ENCODE results near the gene PDXP.

DNA sequence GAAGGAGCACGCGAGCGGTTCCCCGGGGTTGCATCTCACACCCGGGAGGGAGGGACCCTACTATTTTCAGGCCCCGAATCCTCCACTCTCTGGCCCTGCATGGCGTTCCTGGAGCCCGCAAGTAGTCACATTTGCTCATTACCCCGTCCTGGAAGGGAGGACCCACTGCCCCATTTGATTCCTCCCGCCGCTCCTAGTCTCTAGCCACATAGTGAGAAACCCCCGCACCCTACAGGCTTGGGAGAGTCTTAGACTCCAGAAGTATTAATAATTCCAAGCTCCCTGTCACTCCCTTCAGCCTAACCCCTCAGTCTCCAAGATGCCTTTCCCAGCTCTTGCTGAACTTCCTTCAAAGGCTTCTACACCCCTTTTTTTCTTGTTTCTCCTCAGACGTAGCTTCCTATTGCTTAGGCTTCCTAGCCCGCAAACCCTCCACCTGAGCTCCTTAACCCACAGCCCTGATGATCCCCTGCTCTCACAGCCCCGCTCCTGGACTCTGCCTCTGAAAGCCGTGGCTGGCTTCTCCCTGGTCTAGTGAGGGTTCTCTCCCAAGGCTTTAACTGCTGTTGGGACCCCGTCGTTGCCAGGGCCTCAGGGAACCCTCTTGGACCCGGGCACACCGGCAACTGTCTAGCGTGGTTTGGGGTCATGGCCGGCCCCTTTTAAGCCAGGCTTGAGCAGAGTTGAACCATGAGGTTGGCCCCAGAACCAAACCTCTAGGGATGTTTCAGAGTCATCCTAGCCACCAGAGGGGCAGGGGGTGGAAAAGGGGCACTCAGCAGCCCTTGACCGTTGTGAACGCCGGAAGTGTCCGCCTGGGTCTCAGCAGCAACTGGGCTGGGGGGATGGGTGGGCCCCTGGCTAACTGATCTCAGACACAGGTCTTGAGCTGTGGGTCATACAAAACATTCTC, 49.0 kb upstream of the PDXP start:
- TF ChIP-seq, protein P1, sequence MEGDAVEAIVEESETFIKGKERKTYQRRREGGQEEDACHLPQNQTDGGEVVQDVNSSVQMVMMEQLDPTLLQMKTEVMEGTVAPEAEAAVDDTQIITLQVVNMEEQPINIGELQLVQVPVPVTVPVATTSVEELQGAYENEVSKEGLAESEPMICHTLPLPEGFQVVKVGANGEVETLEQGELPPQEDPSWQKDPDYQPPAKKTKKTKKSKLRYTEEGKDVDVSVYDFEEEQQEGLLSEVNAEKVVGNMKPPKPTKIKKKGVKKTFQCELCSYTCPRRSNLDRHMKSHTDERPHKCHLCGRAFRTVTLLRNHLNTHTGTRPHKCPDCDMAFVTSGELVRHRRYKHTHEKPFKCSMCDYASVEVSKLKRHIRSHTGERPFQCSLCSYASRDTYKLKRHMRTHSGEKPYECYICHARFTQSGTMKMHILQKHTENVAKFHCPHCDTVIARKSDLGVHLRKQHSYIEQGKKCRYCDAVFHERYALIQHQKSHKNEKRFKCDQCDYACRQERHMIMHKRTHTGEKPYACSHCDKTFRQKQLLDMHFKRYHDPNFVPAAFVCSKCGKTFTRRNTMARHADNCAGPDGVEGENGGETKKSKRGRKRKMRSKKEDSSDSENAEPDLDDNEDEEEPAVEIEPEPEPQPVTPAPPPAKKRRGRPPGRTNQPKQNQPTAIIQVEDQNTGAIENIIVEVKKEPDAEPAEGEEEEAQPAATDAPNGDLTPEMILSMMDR (conservative IDR thresholded peaks at IDR 0.05) = no peak
- TF ChIP-seq EZH2 (IDR thresholded peaks at IDR 0.05; ENCODE audit: low read depth) = no peak

All from PC-9 (cell line).